SK-N-SH treated with all-trans-retinoic acid at 6 μM for 48 hours (cell line): ENCODE data around the gene SMLR1.

ENCODE experiments used
- ATAC-seq: fragments of 200-7000 bp; cut with Tn5 transposase; 3 replicates; pipeline ENCODE4 v1.9.1; 2020; ENCODE audit warnings: mild to moderate bottlenecking, moderate library complexity
- ARNTL ChIP-seq: fragments of 450-650 bp; formaldehyde crosslinking; IDR thresholded peaks from 2 replicates; pipeline ENCODE4 v1.5.0; 2020; ENCODE audit warnings: low read depth, mild to moderate bottlenecking, moderate library complexity, borderline replicate concordance
- BACH2 ChIP-seq: fragments of 250-450 bp; sonication (Bioruptor Pico); IDR thresholded peaks from 2 replicates; pipeline ENCODE4 v1.9.0; 2021; ENCODE audit warnings: mild to moderate bottlenecking, borderline replicate concordance
- CSDC2 ChIP-seq: fragments of 250-450 bp; sonication (Bioruptor Pico); IDR thresholded peaks from 2 replicates; pipeline ENCODE4 v1.5.0; 2020; ENCODE audit warnings: mild to moderate bottlenecking, moderate library complexity
- CSRNP3 ChIP-seq: fragments of 250-450 bp; sonication (Bioruptor Pico); IDR thresholded peaks from 2 replicates; pipeline ENCODE4 v1.5.1; 2021; ENCODE audit warnings: mild to moderate bottlenecking, moderate library complexity
- ESRRG ChIP-seq: fragments of 250-450 bp; sonication (Bioruptor Pico); IDR thresholded peaks from 2 replicates; pipeline ENCODE4 v1.6.1; 2021; ENCODE audit warnings: mild to moderate bottlenecking
- GLIS3 ChIP-seq: fragments of 250-450 bp; sonication (Bioruptor Pico); IDR thresholded peaks from 2 replicates; pipeline ENCODE4 v1.5.0; 2020; ENCODE audit warnings: mild to moderate bottlenecking, moderate library complexity
- ISL1 ChIP-seq: fragments of 250-450 bp; sonication (Bioruptor Pico); IDR thresholded peaks from 2 replicates; pipeline ENCODE4 v2.1.2; 2022; ENCODE audit warnings: mild to moderate bottlenecking, moderate library complexity
- OSR1 ChIP-seq: fragments of 250-450 bp; sonication (Bioruptor Pico); IDR thresholded peaks from 2 replicates; pipeline ENCODE4 v1.8.0; 2022; ENCODE audit warnings: moderate library complexity, mild to moderate bottlenecking, inconsistent platforms
- PPARA ChIP-seq: fragments of 250-450 bp; sonication (Bioruptor Pico); IDR thresholded peaks from 2 replicates; pipeline ENCODE4 v1.5.0; 2020; ENCODE audit warnings: mild to moderate bottlenecking, borderline replicate concordance
- RARB ChIP-seq: fragments of 250-450 bp; sonication (Bioruptor Pico); IDR thresholded peaks from 2 replicates; pipeline ENCODE4 v1.8.0; 2021; ENCODE audit warnings: mild to moderate bottlenecking, moderate library complexity
- SNAI2 ChIP-seq: fragments of 250-450 bp; sonication (Bioruptor Pico); IDR thresholded peaks from 2 replicates; pipeline ENCODE4 v1.5.0; 2020; ENCODE audit warnings: mild to moderate bottlenecking, moderate library complexity
- TCF4 ChIP-seq: fragments of 250-450 bp; sonication (Bioruptor Pico); IDR thresholded peaks from 2 replicates; pipeline ENCODE4 v1.8.0; 2021; ENCODE audit warnings: mild to moderate bottlenecking, moderate library complexity, borderline replicate concordance
- TOX ChIP-seq: fragments of 250-450 bp; sonication (Bioruptor Pico); IDR thresholded peaks from 2 replicates; pipeline ENCODE4 v1.8.0; 2021; ENCODE audit warnings: mild to moderate bottlenecking, moderate library complexity, borderline replicate concordance
- ZC3H10 ChIP-seq: fragments of 250-450 bp; sonication (Bioruptor Pico); IDR thresholded peaks from 2 replicates; pipeline ENCODE4 v1.5.1; 2021; ENCODE audit warnings: mild to moderate bottlenecking, moderate library complexity
- ZFP3 ChIP-seq: fragments of 250-450 bp; sonication (Bioruptor Pico); IDR thresholded peaks from 2 replicates; pipeline ENCODE4 v1.5.0; 2020; ENCODE audit warnings: mild to moderate bottlenecking, moderate library complexity
- ZFP30 ChIP-seq: fragments of 450-650 bp; formaldehyde crosslinking; IDR thresholded peaks from 2 replicates; pipeline ENCODE4 v1.5.0; 2022; ENCODE audit warnings: mild to moderate bottlenecking, moderate library complexity
- ZNF70 ChIP-seq: fragments of 450-650 bp; formaldehyde crosslinking; IDR thresholded peaks from 2 replicates; pipeline ENCODE4 v1.5.0; 2020; ENCODE audit warnings: mild to moderate bottlenecking, moderate library complexity
- ZNF8 ChIP-seq: fragments of 450-650 bp; formaldehyde crosslinking; IDR thresholded peaks from 2 replicates; pipeline ENCODE4 v1.5.0; 2020; ENCODE audit warnings: mild to moderate bottlenecking, moderate library complexity
- TF ChIP-seq, protein P1 (sequence below): fragments of 250-450 bp; sonication (Bioruptor Pico); IDR thresholded peaks from 2 replicates; pipeline ENCODE4 v1.5.0; 2020; ENCODE audit warnings: mild to moderate bottlenecking, moderate library complexity
- TF ChIP-seq, protein P2 (sequence below): fragments of 250-450 bp; sonication (Bioruptor Pico); IDR thresholded peaks from 2 replicates; pipeline ENCODE4 v1.5.1; 2020; ENCODE audit warnings: low read depth, mild to moderate bottlenecking, moderate library complexity
- TF ChIP-seq, protein P3 (sequence below): fragments of 250-450 bp; sonication (Bioruptor Pico); IDR thresholded peaks from 2 replicates; pipeline ENCODE4 v1.8.0; 2020; ENCODE audit warnings: mild to moderate bottlenecking, moderate library complexity, borderline replicate concordance

The SMLR1 gene

DNA sequence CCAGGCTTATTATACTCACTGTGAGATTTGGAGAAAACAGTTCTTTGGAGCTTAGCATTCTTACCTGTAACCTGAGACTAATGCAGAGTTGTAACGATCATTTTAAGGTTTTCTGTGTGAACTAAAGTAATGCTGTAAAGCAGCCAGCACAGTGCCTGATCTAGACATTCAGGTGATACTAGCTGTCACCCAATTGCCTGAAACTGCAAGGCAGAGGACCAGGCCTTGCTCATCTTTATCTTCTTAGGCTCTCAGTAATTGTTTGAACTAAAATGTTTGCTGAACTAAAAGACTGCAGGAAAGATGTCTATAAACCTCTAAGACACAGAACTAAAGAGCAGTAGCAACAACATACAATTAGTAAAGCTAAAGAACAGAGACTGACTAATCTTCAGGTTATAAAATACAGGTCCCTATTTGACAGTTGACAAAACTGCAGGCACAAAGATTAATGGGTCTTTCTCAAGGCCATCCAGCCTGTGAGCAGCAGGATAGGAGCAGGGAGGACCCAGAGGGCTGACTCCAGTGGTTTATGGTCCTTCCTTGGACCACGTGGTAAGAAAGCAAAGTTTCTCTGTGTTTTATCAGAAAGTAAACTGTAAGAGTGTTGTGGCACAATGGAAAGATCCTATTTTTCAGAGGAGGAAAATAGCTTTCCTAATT is 31.4 kb downstream of the SMLR1 start:
- ATAC-seq: peak; percentile 42
- no peak for TF ChIP-seq SNAI2 (CRISPR knock-in tag)
- TF ChIP-seq, protein P1, sequence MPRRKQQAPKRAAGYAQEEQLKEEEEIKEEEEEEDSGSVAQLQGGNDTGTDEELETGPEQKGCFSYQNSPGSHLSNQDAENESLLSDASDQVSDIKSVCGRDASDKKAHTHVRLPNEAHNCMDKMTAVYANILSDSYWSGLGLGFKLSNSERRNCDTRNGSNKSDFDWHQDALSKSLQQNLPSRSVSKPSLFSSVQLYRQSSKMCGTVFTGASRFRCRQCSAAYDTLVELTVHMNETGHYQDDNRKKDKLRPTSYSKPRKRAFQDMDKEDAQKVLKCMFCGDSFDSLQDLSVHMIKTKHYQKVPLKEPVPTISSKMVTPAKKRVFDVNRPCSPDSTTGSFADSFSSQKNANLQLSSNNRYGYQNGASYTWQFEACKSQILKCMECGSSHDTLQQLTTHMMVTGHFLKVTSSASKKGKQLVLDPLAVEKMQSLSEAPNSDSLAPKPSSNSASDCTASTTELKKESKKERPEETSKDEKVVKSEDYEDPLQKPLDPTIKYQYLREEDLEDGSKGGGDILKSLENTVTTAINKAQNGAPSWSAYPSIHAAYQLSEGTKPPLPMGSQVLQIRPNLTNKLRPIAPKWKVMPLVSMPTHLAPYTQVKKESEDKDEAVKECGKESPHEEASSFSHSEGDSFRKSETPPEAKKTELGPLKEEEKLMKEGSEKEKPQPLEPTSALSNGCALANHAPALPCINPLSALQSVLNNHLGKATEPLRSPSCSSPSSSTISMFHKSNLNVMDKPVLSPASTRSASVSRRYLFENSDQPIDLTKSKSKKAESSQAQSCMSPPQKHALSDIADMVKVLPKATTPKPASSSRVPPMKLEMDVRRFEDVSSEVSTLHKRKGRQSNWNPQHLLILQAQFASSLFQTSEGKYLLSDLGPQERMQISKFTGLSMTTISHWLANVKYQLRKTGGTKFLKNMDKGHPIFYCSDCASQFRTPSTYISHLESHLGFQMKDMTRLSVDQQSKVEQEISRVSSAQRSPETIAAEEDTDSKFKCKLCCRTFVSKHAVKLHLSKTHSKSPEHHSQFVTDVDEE: no peak
- TF ChIP-seq ISL1 (CRISPR knock-in tag): no peak
- no peak for TF ChIP-seq TOX (CRISPR knock-in tag)
- no peak for TF ChIP-seq ZC3H10
- TF ChIP-seq CSRNP3: no peak
- no peak for TF ChIP-seq OSR1 (CRISPR knock-in tag)
- TF ChIP-seq ARNTL (CRISPR knock-in tag): no peak
- TF ChIP-seq CSDC2 (CRISPR knock-in tag): no peak
- no peak for TF ChIP-seq ZFP3
- TF ChIP-seq RARB (CRISPR knock-in tag): no peak
- TF ChIP-seq, protein P2, sequence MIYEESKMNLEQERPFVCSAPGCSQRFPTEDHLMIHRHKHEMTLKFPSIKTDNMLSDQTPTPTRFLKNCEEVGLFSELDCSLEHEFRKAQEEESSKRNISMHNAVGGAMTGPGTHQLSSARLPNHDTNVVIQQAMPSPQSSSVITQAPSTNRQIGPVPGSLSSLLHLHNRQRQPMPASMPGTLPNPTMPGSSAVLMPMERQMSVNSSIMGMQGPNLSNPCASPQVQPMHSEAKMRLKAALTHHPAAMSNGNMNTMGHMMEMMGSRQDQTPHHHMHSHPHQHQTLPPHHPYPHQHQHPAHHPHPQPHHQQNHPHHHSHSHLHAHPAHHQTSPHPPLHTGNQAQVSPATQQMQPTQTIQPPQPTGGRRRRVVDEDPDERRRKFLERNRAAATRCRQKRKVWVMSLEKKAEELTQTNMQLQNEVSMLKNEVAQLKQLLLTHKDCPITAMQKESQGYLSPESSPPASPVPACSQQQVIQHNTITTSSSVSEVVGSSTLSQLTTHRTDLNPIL: no peak
- no peak for TF ChIP-seq ESRRG (CRISPR knock-in tag)
- no peak for TF ChIP-seq PPARA
- TF ChIP-seq BACH2 (CRISPR knock-in tag): no peak
- TF ChIP-seq, all 23 proteins: peak for 0

- TF ChIP-seq ZFP30 (no peak), ZFP3 (no peak), ISL1 (CRISPR knock-in tag) (no peak), ZNF70 (CRISPR knock-in tag) (no peak), PPARA (no peak)
- ATAC-seq: no peak
These were observed 32.1 kb downstream of the SMLR1 start for GRCh38 chr6:130859161-130859867.

DNA sequence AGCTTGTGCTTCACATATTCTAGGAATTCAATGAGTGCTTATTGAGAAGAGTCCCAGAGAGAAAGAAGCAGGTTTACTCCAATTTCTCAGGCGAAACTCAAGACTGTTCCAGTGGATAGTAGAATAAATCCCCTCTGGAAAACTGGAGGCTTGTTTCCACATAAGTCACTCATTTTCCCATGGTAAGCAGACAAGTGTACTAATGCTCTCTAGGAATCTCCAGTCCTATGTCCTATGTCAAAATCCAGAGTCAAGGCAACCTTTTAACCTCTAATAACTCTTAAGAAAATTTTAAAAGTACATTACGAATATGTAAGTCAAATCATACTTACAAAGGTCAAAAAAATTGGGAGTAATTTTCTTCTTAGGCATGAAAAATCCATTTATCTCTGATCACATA is 35.2 kb downstream of the SMLR1 start:
- TF ChIP-seq CSDC2 (CRISPR knock-in tag): no peak
- TF ChIP-seq, protein P3, sequence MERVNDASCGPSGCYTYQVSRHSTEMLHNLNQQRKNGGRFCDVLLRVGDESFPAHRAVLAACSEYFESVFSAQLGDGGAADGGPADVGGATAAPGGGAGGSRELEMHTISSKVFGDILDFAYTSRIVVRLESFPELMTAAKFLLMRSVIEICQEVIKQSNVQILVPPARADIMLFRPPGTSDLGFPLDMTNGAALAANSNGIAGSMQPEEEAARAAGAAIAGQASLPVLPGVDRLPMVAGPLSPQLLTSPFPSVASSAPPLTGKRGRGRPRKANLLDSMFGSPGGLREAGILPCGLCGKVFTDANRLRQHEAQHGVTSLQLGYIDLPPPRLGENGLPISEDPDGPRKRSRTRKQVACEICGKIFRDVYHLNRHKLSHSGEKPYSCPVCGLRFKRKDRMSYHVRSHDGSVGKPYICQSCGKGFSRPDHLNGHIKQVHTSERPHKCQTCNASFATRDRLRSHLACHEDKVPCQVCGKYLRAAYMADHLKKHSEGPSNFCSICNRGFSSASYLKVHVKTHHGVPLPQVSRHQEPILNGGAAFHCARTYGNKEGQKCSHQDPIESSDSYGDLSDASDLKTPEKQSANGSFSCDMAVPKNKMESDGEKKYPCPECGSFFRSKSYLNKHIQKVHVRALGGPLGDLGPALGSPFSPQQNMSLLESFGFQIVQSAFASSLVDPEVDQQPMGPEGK (CRISPR knock-in tag): no peak
- TF ChIP-seq OSR1 (CRISPR knock-in tag): no peak
- no peak for TF ChIP-seq TCF4 (CRISPR knock-in tag)
- TF ChIP-seq ZC3H10: no peak
- TF ChIP-seq, protein P2: no peak
- TF ChIP-seq ZNF8 (CRISPR knock-in tag): no peak
- TF ChIP-seq GLIS3 (CRISPR knock-in tag): no peak
- no peak for TF ChIP-seq CSRNP3
- TF ChIP-seq PPARA: no peak
- no peak for ATAC-seq
